SK-N-MC (cell line): ENCODE data around the gene LY6G6D.

Source experiments
- EZH2 ChIP-seq: fragments of 200-600 bp; sonication (generic); IDR thresholded peaks from one replicate; pipeline ENCODE4 v1.6.1; 2017; ENCODE audit warnings: antibody characterized with exemption
- FOXP2 ChIP-seq: optimal IDR thresholded peaks from 2 replicates; pipeline ENCODE3; 2011; ENCODE audit warnings: mild to moderate bottlenecking, moderate library complexity; ENCODE audit not compliant: insufficient read depth; ENCODE audit errors: extremely low read length, control extremely low read depth
- POLR2AphosphoS5 ChIP-seq: IDR thresholded peaks from 2 replicates; pipeline ENCODE4 v1.6.1; 2012; ENCODE audit warnings: mild to moderate bottlenecking, low read depth, low read length, borderline replicate concordance

- TF ChIP-seq EZH2 (no peak), POLR2AphosphoS5 (no peak), FOXP2 (no peak)
Observed at GRCh38 chr6:31676904-31677303, 38.2 kb upstream of the LY6G6D start.
